ENCODE measurements around the gene LYPD8.

DNA sequence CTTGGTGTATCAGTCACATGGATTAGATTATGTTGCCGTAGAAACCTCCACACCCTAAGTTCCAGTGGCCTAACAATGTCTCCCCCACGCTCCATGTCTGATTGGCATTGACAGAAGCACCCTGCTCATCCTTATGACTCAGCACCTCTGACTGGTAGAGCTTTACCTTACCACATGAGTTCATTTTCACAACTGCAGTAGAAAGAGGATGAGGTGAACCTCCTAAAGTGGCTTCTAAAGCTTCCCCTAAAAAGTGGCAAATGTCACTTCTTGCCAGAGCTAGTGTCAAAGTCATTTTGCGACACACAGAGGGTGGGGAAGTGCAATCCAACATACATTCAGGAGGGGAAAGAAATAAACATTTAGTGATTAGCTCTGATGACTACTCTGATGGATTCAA lies 30.6 kb upstream of the LYPD8 start:
- TF ChIP-seq RNF2 (IDR thresholded peaks at IDR 0.05) (no peak), ZNF12 (CRISPR knock-in tag; IDR thresholded peaks at IDR 0.05) (no peak), ZNF384 (IDR thresholded peaks at IDR 0.05; ENCODE audit: low read depth, low read length) (no peak), MAFF (IDR thresholded peaks at IDR 0.05; ENCODE audit: low read length) (no peak), MAFK (IDR thresholded peaks at IDR 0.05; ENCODE audit: low read length) (no peak), CBFA2T3 (IDR thresholded peaks at IDR 0.05) (no peak)
- TF ChIP-seq, protein P1, sequence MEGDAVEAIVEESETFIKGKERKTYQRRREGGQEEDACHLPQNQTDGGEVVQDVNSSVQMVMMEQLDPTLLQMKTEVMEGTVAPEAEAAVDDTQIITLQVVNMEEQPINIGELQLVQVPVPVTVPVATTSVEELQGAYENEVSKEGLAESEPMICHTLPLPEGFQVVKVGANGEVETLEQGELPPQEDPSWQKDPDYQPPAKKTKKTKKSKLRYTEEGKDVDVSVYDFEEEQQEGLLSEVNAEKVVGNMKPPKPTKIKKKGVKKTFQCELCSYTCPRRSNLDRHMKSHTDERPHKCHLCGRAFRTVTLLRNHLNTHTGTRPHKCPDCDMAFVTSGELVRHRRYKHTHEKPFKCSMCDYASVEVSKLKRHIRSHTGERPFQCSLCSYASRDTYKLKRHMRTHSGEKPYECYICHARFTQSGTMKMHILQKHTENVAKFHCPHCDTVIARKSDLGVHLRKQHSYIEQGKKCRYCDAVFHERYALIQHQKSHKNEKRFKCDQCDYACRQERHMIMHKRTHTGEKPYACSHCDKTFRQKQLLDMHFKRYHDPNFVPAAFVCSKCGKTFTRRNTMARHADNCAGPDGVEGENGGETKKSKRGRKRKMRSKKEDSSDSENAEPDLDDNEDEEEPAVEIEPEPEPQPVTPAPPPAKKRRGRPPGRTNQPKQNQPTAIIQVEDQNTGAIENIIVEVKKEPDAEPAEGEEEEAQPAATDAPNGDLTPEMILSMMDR (IDR thresholded peaks at IDR 0.05 in 2 of 3, conservative IDR thresholded peaks at IDR 0.05 in 1 of 3; ENCODE audit: insufficient read depth in 2 of 3, low read depth in 1 of 3, low read length in 3 of 3) = no peak

Measured in K562 (cell line).